Peyer's patch (tissue), 4 donors: ENCODE measurements around the gene UPF2.

Experiments
- CTCF ChIP-seq, 6 experiments: fragments of 450-650 bp in 4 of 6; fragments of 200-600 bp in 2 of 6; sonication (generic) in 1 of 6; IDR thresholded peaks; one replicate each; pipeline ENCODE4 v1.5.1; 2017 to 2019; ENCODE audit warnings: antibody characterized with exemption in 6 of 6, mild to moderate bottlenecking in 3 of 6, moderate library complexity in 1 of 6
- POLR2A ChIP-seq, 2 donors: fragments of 450-650 bp; IDR thresholded peaks; one replicate each; pipeline ENCODE4 v1.5.1; 2017; ENCODE audit warnings: antibody characterized with exemption in 2 of 2, mild to moderate bottlenecking in 2 of 2, moderate library complexity in 2 of 2

GRCh38 chr10:11895598-11895997, 147.0 kb downstream of the UPF2 start:
- no peak for TF ChIP-seq POLR2A (IDR thresholded peaks at IDR 0.05)
- no peak for TF ChIP-seq CTCF (IDR thresholded peaks at IDR 0.05)
